GM19238 (cell line): ENCODE data around the gene CCNY.

Experiments
- DNase-seq: peaks from one replicate; pipeline ENCODE4 v3.0.0; 2011; ENCODE audit warnings: low spot score; ENCODE audit not compliant: insufficient read length

CCNY gene

GRCh38 chr10:35579116-35579515 is 242.8 kb downstream of the CCNY start:
- no peak for DNase-seq

DNA sequence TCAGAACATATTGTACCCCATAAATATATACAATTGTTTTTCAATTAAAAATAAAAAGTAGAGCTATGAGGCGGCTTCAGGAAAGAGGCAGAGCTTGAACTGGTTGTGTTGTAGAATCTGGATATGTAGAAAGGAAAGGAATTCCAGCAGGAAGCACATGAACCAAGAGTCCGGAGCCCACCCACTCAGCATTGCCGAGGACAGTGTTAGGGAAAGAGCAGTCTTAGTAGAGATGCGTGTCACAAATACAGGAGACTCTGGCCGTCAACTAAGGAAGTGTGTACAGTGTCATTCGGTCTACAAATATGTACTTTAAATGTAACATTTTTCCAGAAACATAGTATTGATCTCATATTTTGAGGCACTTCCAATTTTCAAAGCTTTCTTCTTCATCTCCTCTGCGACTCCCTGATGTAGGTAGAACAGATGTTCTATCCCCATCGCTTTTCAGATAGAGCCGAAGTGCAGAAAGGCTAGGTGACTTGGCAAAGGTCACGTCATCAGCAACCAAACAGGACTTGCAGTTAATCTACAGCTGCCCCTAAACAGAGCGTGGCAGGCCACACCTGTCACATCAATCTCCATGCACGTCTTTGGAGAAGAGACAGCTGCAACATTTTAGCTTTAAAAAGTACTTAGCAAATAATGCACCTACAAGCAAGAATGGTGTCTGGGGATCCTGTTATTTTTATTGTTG is 243.6 kb downstream of the CCNY start:
- DNase-seq, result no peak

- no peak for DNase-seq
These were observed 244.1 kb downstream of the CCNY start for GRCh38 chr10:35580423-35580770.

DNA sequence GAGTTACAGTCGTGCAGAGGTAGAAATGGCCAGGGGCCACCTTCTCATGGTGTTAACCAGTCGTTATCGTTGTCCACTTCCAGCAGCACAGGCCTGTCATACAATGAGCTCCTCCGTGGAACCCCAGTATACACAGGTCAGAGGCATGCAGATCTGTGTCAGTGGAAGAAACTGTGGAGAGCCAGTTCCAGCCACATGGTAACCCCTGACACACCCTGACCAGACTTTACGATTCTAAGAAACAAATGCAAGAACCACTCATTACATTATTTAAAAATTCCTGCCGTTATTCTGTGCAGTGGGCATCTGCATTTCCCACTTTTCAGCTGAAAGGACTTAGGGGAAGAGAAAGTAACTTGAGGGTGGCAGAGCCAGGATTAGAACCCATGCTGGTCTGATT is 245.3 kb downstream of the CCNY start:
- no peak for DNase-seq

DNA sequence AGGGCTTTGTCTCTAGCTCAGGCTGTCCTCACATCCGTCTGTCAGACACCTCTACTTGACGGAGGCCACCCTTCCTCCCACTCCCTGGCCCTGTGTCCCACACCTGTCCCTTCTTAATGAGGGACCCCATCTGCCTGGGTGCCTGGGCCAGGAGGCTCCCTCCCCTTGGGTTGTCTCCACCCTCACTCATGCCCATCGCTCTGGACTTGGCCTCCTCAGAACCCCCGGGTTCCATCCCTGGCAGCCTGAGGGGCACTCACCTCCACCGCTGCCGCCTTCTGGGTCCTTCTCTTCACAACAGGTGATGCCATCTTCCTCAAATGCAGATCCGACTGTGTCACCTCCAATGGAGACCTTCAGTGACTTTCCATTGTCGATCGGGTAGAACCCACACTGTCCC is 248.6 kb downstream of the CCNY start:
- DNase-seq, result no peak

DNA sequence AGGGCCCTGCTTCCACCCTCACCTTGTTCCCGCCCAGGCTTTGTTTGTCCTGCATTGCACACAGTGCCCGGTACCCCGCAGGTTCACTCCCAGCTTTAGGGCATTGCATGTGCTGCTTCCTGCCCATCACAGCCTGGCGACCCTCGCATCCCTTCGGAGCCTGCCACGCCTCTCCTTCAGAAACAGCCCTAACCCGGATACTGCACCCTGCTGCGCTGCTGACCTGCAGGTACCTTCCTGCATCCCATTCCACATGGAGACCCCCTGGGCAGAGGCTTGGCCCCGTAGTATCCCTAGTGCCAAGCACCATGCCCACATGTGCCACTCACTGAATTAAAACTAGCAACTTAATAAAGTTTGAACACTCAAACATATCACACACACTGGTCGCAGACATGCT is 249.0 kb downstream of the CCNY start:
- no peak for DNase-seq

- no peak for DNase-seq
These were observed 249.7 kb downstream of the CCNY start for GRCh38 chr10:35585903-35586535.

- DNase-seq, result no peak
These were observed 252.5 kb downstream of the CCNY start for GRCh38 chr10:35588836-35589235.

GRCh38 chr10:35592441-35592840 is 256.1 kb downstream of the CCNY start:
- no peak for DNase-seq

GRCh38 chr10:35594115-35595079 is 258.1 kb downstream of the CCNY start:
- no peak for DNase-seq

GRCh38 chr10:35595106-35595505 is 258.8 kb downstream of the CCNY start:
- DNase-seq, result no peak

DNA sequence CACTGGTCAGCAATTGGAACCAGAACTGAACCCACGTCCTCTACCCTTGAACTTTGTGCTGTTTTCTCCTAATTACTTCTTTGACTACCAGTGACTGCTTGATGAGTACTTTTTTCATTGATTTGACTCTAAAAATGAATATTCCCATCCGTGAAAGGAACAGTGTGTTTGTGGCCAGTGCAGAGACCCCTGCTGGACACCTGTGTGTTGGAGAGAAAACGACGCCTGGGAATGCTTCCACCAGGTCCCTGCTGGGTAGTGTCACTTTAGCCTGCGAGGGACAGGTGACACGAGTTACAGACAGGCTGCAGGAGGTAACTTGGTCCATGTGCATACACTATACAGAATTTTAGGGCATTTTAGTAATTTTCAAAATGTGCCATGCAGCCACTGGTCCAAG is 262.1 kb downstream of the CCNY start:
- DNase-seq, result no peak

DNA sequence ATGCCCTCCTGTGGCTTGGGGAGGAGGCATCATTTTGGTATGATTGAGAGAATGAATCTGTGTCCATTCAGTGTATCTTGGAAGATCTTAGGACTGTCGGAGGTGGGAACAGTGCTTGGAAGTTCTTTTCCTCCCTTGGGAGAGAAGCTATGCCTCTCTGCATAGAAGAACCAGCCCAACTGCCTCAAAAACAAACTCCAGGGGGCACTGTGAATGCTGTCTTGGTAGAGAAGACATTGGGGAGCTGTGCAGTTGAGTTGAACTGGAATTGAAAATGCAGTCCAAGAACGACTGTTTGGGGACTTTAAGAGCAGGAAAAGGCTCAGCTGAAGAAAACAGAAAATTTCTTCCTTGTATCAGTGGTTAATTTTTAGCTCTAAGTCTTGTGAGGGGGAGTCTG is 263.9 kb downstream of the CCNY start:
- no peak for DNase-seq

GRCh38 chr10:35605191-35605590 is 268.9 kb downstream of the CCNY start, which contains the start of gene GJD4:
TSS of gene GJD4 (plus strand) at chr10:35605341. CDS start at chr10:35605568, 227 bp downstream.
- no peak for DNase-seq

DNA sequence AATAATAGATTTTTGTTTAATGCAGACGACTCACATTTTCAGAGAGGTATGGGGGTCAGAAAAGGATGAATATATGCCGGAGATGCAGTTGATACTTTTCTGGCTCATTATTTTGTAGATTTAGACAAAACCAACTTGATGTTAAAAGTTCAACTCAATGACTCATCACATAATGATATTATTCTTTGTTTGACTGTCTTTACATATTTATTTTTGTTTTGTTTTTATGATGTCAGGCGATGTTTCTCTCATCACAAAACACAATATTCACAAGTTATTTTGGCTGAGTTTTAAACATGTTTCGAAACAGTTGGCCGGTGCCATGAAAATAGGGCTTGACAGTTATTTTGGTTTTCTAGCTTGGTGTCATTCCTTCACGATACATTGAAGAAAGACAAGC is 270.1 kb downstream of the CCNY start:
- no peak for DNase-seq

- no peak for DNase-seq
These were observed 271.4 kb downstream of the CCNY start for GRCh38 chr10:35607475-35608327.

DNA sequence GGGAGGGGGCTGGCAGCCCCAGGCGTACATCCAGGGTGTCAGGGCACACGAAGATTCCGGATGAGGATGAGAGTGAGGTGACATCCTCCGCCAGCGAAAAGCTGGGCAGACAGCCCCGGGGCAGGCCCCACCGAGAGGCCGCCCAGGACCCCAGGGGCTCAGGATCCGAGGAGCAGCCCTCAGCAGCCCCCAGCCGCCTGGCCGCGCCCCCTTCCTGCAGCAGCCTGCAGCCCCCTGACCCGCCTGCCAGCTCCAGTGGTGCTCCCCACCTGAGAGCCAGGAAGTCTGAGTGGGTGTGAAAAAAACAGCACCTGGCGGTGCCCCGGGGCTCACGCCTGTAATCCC is 272.0 kb downstream of the CCNY start:
- no peak for DNase-seq

- DNase-seq, result no peak
These were observed 275.4 kb downstream of the CCNY start for GRCh38 chr10:35611750-35612149.

DNA sequence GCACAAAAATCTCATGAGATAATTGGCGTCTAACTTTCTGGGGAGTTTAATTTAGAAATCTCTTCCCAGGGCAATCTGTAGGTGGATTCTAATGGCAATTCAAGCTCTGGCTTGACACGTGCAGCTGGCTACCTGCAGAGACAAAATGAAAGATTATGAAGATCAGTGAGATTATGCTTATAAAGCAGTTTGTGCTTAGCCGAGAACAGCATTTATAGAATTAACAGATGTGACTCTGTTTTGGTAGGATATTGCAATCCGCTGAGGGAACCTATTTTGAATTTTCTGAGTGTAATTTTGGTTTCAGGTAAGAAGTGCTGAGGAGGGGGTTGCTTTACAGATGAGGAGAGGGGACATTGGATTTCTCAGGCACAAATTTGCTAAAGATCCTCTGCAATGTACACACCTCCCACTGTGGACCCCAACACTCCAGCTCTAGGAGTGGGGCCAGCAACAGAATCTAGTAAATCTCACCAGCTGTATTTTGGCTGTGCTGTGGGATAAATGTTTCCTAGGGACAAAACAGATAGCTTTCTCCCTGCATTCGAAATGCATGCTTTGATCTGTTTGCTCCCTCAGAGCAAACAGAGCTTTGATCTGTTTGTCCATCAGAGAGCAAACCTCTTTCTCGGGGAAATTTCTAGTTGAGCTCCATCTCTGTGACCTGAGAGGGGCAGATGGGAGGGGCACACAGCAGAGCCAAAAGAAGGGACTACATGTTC is 276.2 kb downstream of the CCNY start:
- no peak for DNase-seq

DNA sequence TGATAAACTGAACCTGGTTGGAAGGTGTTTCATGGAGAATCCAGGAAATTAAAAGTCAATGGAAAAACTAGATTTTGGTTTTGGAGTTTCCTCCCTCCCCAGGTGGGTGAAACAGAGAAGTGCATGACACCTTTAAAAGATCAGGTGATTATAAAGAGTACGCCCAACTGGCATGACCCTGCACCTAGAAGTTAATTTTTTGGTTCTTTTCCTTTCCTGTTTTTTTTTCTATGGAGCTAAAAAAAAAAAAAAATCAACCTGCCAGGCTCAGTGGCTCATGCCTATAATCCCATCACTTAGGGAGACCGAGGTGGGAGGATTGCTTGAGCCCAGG is 276.8 kb downstream of the CCNY start:
- no peak for DNase-seq
